ENCODE measurements around the gene FAS. TPM values are rescaled to one million over a fixed set of nuclear protein-coding genes. Genes with fewer than 3 reads are reported as not detected.

Gene FAS
- total and polyA plus RNA-seq, 9 of the 15 experiments (the other 6 are each of a cell fraction or from before 2014, with no cell fraction given), result 0.08 to 0.62 (median 0.37) TPM

- no peak overlapping the region for H3K4me2 ChIP-seq (ENCODE audit: insufficient read depth, low read length)
- H3K27me3 ChIP-seq (ENCODE audit: control insufficient read depth in 2 of 2, insufficient read depth in 2 of 2, low read length in 2 of 2), result peaks cover 0 to 9% of the 10 kb centered on the region in 2 experiments; a peak in 1 of 5 replicates
- no peaks in the 10 kb centered on the region for H3K9me3 ChIP-seq (replicated peaks; ENCODE audit: control insufficient read depth, insufficient read depth, low read depth, low read length)
- no peaks in the 10 kb centered on the region for H3K36me3 ChIP-seq (ENCODE audit: control insufficient read depth, insufficient read depth, low read length)
- peaks cover 0 to 11% of the 10 kb centered on the region in 2 experiments; a peak in 3 of 5 replicates for H3K4me1 ChIP-seq (replicated peaks in 1 of 2; ENCODE audit: control insufficient read depth in 2 of 2, insufficient read depth in 2 of 2, low read length in 2 of 2)
- intact Hi-C loops (cut with micrococcal nuclease) (loop anchor here (2.0 to 10.0 kb wide), 2 partner anchors 53 to 153 kb away; no protein-coding TSS in a partner anchor), in situ Hi-C loops (cut with MboI) (no loop called here)
- no peak overlapping the region for H2AFZ ChIP-seq (ENCODE audit: low read depth, low read length)
- no TSS peak for BruUV-seq (replicated peaks)
- TF ChIP-seq, protein P1, sequence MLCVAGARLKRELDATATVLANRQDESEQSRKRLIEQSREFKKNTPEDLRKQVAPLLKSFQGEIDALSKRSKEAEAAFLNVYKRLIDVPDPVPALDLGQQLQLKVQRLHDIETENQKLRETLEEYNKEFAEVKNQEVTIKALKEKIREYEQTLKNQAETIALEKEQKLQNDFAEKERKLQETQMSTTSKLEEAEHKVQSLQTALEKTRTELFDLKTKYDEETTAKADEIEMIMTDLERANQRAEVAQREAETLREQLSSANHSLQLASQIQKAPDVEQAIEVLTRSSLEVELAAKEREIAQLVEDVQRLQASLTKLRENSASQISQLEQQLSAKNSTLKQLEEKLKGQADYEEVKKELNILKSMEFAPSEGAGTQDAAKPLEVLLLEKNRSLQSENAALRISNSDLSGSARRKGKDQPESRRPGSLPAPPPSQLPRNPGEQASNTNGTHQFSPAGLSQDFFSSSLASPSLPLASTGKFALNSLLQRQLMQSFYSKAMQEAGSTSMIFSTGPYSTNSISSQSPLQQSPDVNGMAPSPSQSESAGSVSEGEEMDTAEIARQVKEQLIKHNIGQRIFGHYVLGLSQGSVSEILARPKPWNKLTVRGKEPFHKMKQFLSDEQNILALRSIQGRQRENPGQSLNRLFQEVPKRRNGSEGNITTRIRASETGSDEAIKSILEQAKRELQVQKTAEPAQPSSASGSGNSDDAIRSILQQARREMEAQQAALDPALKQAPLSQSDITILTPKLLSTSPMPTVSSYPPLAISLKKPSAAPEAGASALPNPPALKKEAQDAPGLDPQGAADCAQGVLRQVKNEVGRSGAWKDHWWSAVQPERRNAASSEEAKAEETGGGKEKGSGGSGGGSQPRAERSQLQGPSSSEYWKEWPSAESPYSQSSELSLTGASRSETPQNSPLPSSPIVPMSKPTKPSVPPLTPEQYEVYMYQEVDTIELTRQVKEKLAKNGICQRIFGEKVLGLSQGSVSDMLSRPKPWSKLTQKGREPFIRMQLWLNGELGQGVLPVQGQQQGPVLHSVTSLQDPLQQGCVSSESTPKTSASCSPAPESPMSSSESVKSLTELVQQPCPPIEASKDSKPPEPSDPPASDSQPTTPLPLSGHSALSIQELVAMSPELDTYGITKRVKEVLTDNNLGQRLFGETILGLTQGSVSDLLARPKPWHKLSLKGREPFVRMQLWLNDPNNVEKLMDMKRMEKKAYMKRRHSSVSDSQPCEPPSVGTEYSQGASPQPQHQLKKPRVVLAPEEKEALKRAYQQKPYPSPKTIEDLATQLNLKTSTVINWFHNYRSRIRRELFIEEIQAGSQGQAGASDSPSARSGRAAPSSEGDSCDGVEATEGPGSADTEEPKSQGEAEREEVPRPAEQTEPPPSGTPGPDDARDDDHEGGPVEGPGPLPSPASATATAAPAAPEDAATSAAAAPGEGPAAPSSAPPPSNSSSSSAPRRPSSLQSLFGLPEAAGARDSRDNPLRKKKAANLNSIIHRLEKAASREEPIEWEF (CRISPR knock-in tag; IDR thresholded peaks at IDR 0.05), result no peak
- TF ChIP-seq BHLHE40 (IDR thresholded peaks at IDR 0.05; ENCODE audit: low read length), result no peak
- TF ChIP-seq NONO (IDR thresholded peaks at IDR 0.05; ENCODE audit: low read depth in 2 of 2, low read length in 1 of 2), result no peak
- no peak for TF ChIP-seq MYNN (IDR thresholded peaks at IDR 0.05)
- TF ChIP-seq MYNN (CRISPR knock-in tag; IDR thresholded peaks at IDR 0.05), result no peak
- TF ChIP-seq GABPA (tag; conservative IDR thresholded peaks at IDR 0.05; ENCODE audit: low read depth), result no peak
- TF ChIP-seq FOXA3 (CRISPR knock-in tag; conservative IDR thresholded peaks at IDR 0.05 in 1 of 2, IDR thresholded peaks at IDR 0.05 in 1 of 2), result no peak
- no peak for TF ChIP-seq YBX1 (IDR thresholded peaks at IDR 0.05)
- no peak for TF ChIP-seq ZNF143 (CRISPR knock-in tag; IDR thresholded peaks at IDR 0.05)
- no peak for FAIRE-seq
- ATAC-seq, result no peak
- no peak overlapping the region for H3K9ac ChIP-seq (ENCODE audit: insufficient read depth in 1 of 2, low read depth in 2 of 2, low read length in 2 of 2)
- no peak overlapping the region for H3K27ac ChIP-seq (ENCODE audit: extremely low read depth, low read depth, low read length)
- DNase-seq (ENCODE audit: extremely low read depth in 1 of 4, low spot score in 3 of 4), result no peak
- ChIA-PET CTCF (ENCODE audit: low intra/inter-chr PET ratio) (interaction anchor here (2.7 kb wide), 1 partner anchor 52 kb away, joined by 27 read pairs; no protein-coding TSS in a partner anchor), POLR2A (no interaction called here)
- H3K4me3 ChIP-seq, result no peak overlapping the region
- 21% methylated on average over 2 of the region's 2 CpGs for WGBS (ENCODE audit: insufficient coverage, low coverage, missing lambda C conversion rate)
- H3K79me2 ChIP-seq (ENCODE audit: control insufficient read depth, insufficient read depth, low read length), result no peaks in the 10 kb centered on the region
- no peaks in the 10 kb centered on the region for H4K20me1 ChIP-seq (replicated peaks; ENCODE audit: control insufficient read depth, insufficient read depth, low read length)
- H3K9me1 ChIP-seq (ENCODE audit: control insufficient read depth, insufficient read depth, low read length), result no peaks in the 10 kb centered on the region
Measured at GRCh38 chr10:88987840-88988239, 2.8 kb upstream of the FAS start.

All from K562 (cell line).